Stomach (tissue), 9 donors: ENCODE results near the gene AMACR. TPM values are rescaled to one million over a fixed set of nuclear protein-coding genes. Genes with fewer than 3 reads are reported as not detected.

Source experiments
- DNase-seq, 2 donors: peaks; one replicate each; pipeline versions ENCODE4 v3.0.0 to v3.0.0-alpha.2; 2013 to 2019
- H3K27ac ChIP-seq, 5 donors: fragments of 200-600 bp in 4 of 5; sonication (generic) in 4 of 5; one replicate each; pipeline ENCODE4 v1.5.1; 2013 to 2019; ENCODE audit warnings: mild to moderate bottlenecking in 1 of 5, moderate library complexity in 1 of 5
- H3K27me3 ChIP-seq, 3 donors: fragments of 200-600 bp; sonication (generic); one replicate each; pipeline ENCODE4 v1.5.1; 2017 to 2019; ENCODE audit warnings: mixed run types in 1 of 3
- H3K36me3 ChIP-seq, 4 donors: fragments of 200-600 bp; sonication (generic); 1 replicate in 3 of 4; 2 replicates in 1 of 4; pipeline ENCODE4 v1.5.1; 2016 to 2019
- H3K4me1 ChIP-seq, 4 donors: fragments of 200-600 bp; sonication (generic); one replicate each; pipeline ENCODE4 v1.5.1; 2016 to 2019
- H3K4me3 ChIP-seq, 4 donors: fragments of 200-600 bp; sonication (generic) in 3 of 4; one replicate each; pipeline ENCODE4 v1.5.1; 2016 to 2019; ENCODE audit warnings: mild to moderate bottlenecking in 1 of 4
- H3K9me3 ChIP-seq, 4 donors: fragments of 200-600 bp; sonication (generic); one replicate each; pipeline ENCODE4 v1.5.1; 2016 to 2019
- EP300 ChIP-seq: sonication (generic); formaldehyde crosslinking; IDR thresholded peaks from one replicate; pipeline ENCODE4 v1.6.1; 2017; ENCODE audit warnings: antibody characterized with exemption
- POLR2A ChIP-seq, 4 donors: fragments of 450-650 bp; IDR thresholded peaks; one replicate each; pipeline ENCODE4 v1.6.1; 2016; ENCODE audit warnings: antibody characterized with exemption in 4 of 4, control low read depth in 2 of 4, mild to moderate bottlenecking in 1 of 4, moderate library complexity in 1 of 4
- POLR2AphosphoS5 ChIP-seq, 3 donors: sonication (generic); formaldehyde crosslinking; IDR thresholded peaks; one replicate each; pipeline ENCODE4 v1.6.1; 2016; ENCODE audit warnings: antibody characterized with exemption in 3 of 3
- WGBS, 5 donors: extraction: QIAGEN DNeasy Blood & Tissue Kit in 3 of 5; methylation state at CpG; one replicate each; pipeline versions ENCODE4 v1.1.5 to v1.1.7; 2013 to 2018; 5-methylcytosine and 5-hydroxymethylcytosine counted together
- intact Hi-C: fragments of 100-400 bp; cut with DNase I; formaldehyde crosslinking; loops from one replicate; pipeline ENCODE4 v1.15.1; 2023; ENCODE audit warnings: low total_unique reads
- polyA plus RNA-seq, 3 donors: library from polyadenylated mRNA; stranded (reverse); fragments of 200-250 nt; gene quantifications; one replicate each; pipeline ENCODE4 v1.2.3, GENCODE V29; 2013
- total RNA-seq, 5 donors: library from RNA; depleted of rRNA; stranded (reverse); fragments of >200 nt; gene quantifications; one replicate each; pipeline versions ENCODE4 v1.1.0 to v1.2.3, GENCODE V29; 2014 to 2016
- TF ChIP-seq, protein P1 (sequence below), 7 experiments: fragments of 450-650 bp in 4 of 7; fragments of 200-600 bp in 3 of 7; sonication (generic) in 3 of 7; IDR thresholded peaks; one replicate each; pipeline ENCODE4 v1.5.1; 2016 to 2019; ENCODE audit warnings: antibody characterized with exemption in 7 of 7, control low read depth in 2 of 7, mild to moderate bottlenecking in 1 of 7
- donor health status: healthy with polysubstance abuse.
- donor health status: Bipolar disorder and iron deficiency.
- donor health status: healthy.

Gene AMACR
- total and polyA plus RNA-seq, 8 donors: 8.5 to 89.7 (median 19.5) TPM

GRCh38 chr5:34001241-34001841, 6.5 kb downstream of the AMACR start:
- Histone ChIP-seq H3K4me1 (peaks cover 3 to 40% (median 23%) of the 10 kb centered on the region in 4 donors), H3K36me3 (peaks cover 4 to 40% (median 38%) of the 10 kb centered on the region in 4 donors), H3K4me3 (no peak overlapping the region), H3K9me3 (no peaks in the 10 kb centered on the region), H3K27me3 (no peaks in the 10 kb centered on the region), H3K27ac (peak overlapping the region; percentile 60 to 85 (median 71))
- intact Hi-C loops: no loop called here
- peak; percentile 78 to 94 for DNase-seq
- 32 to 47% (median 34%) methylated on average over 10 of the region's 10 CpGs for WGBS, 5 donors
- TF ChIP-seq POLR2A (IDR thresholded peaks at IDR 0.05) (no peak), POLR2AphosphoS5 (IDR thresholded peaks at IDR 0.05) (peak in 2 of 3 donors; percentile 30 to 51)
- TF ChIP-seq, protein P1, sequence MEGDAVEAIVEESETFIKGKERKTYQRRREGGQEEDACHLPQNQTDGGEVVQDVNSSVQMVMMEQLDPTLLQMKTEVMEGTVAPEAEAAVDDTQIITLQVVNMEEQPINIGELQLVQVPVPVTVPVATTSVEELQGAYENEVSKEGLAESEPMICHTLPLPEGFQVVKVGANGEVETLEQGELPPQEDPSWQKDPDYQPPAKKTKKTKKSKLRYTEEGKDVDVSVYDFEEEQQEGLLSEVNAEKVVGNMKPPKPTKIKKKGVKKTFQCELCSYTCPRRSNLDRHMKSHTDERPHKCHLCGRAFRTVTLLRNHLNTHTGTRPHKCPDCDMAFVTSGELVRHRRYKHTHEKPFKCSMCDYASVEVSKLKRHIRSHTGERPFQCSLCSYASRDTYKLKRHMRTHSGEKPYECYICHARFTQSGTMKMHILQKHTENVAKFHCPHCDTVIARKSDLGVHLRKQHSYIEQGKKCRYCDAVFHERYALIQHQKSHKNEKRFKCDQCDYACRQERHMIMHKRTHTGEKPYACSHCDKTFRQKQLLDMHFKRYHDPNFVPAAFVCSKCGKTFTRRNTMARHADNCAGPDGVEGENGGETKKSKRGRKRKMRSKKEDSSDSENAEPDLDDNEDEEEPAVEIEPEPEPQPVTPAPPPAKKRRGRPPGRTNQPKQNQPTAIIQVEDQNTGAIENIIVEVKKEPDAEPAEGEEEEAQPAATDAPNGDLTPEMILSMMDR (IDR thresholded peaks at IDR 0.05): peak in 1 of 7 experiments; percentile 10

GRCh38 chr5:33999978-34000377, 7.9 kb downstream of the AMACR start:
- Histone ChIP-seq H3K27ac (peak overlapping the region in 1 of 5 donors; percentile 71), H3K9me3 (no peaks in the 10 kb centered on the region), H3K4me3 (no peak overlapping the region), H3K27me3 (no peaks in the 10 kb centered on the region), H3K36me3 (peaks cover 4 to 50% (median 37%) of the 10 kb centered on the region in 4 donors), H3K4me1 (peaks cover 3 to 32% (median 16%) of the 10 kb centered on the region in 4 donors)
- WGBS, 5 donors: 93 to 95% (median 94%) methylated on average over 4 of the region's 4 CpGs
- TF ChIP-seq POLR2AphosphoS5 (IDR thresholded peaks at IDR 0.05): no peak
- TF ChIP-seq EP300: no peak
- TF ChIP-seq POLR2A (IDR thresholded peaks at IDR 0.05): no peak
- TF ChIP-seq, protein P1 (IDR thresholded peaks at IDR 0.05): no peak
- intact Hi-C loops: no loop called here
- no peak for DNase-seq

- 32 to 37% (median 34%) methylated on average over 6 of the region's 6 CpGs for WGBS, 5 donors
- DNase-seq: peak; percentile 69 to 87
- no peaks in the 10 kb centered on the region for H3K27me3 ChIP-seq
- peak in 2 of 3 donors; percentile 57 to 58 for TF ChIP-seq POLR2AphosphoS5 (IDR thresholded peaks at IDR 0.05)
- TF ChIP-seq, protein P1 (IDR thresholded peaks at IDR 0.05): peak in 5 of 7 experiments; percentile 38 to 66 (median 52)
- no peak for TF ChIP-seq EP300
- peak overlapping the region in 1 of 5 donors; percentile 34 for H3K27ac ChIP-seq
- intact Hi-C loops: no loop called here
- no peaks in the 10 kb centered on the region for H3K9me3 ChIP-seq
- H3K4me1 ChIP-seq: peaks cover 3 to 32% (median 15%) of the 10 kb centered on the region in 4 donors
- no peak overlapping the region for H3K4me3 ChIP-seq
- H3K36me3 ChIP-seq: peaks cover 0 to 39% (median 33%) of the 10 kb centered on the region in 4 donors
These were observed 10.4 kb downstream of the AMACR start for GRCh38 chr5:33997331-33997983.

DNA sequence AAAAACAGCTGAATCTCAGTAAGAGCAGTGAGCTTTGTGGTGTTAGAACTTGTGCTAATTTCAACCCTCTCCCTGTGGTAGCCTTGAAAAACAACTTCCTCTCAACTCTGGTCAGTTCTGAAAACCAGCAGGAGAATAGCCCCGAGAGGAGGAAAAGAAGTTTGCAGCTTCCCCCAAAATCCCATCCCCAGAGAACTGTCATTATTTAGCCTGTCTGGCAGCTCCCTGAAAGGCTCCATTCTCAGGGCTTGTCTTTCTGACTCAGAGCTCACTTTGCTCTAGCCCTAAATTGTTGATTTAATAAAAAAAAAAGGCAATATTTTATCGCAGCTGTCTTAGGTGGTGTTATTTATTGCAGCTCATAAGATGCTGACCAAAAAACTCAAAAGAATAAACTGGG, 12.0 kb downstream of the AMACR start:
- H3K27ac ChIP-seq: no peak overlapping the region
- H3K4me1 ChIP-seq: peaks cover 2 to 19% (median 5%) of the 10 kb centered on the region in 4 donors
- intact Hi-C loops: no loop called here
- no peaks in the 10 kb centered on the region for H3K27me3 ChIP-seq
- TF ChIP-seq POLR2A (IDR thresholded peaks at IDR 0.05) (no peak), EP300 (no peak), POLR2AphosphoS5 (IDR thresholded peaks at IDR 0.05) (no peak)
- TF ChIP-seq, protein P1 (IDR thresholded peaks at IDR 0.05): no peak
- DNase-seq: no peak
- WGBS, 5 donors: 61 to 80% (median 64%) methylated on average over 2 of the region's 2 CpGs
- H3K4me3 ChIP-seq: no peak overlapping the region
- peaks cover 0 to 35% (median 31%) of the 10 kb centered on the region in 4 donors for H3K36me3 ChIP-seq
- H3K9me3 ChIP-seq: no peaks in the 10 kb centered on the region
